WTC11 (cell line): ENCODE measurements around the gene ALCAM.

Experiments used
- ZNF138 ChIP-seq: sonication (generic); formaldehyde crosslinking; conservative IDR thresholded peaks from 2 replicates; pipeline ENCODE4 v1.8.1; 2022; ENCODE audit warnings: mild to moderate bottlenecking, moderate library complexity, missing genetic modification reagents
- TF ChIP-seq, protein P1 (sequence below): fragments of 200-600 bp; IDR thresholded peaks from 2 replicates; pipeline ENCODE4 v1.8.0; 2022; ENCODE audit warnings: antibody characterized with exemption

DNA sequence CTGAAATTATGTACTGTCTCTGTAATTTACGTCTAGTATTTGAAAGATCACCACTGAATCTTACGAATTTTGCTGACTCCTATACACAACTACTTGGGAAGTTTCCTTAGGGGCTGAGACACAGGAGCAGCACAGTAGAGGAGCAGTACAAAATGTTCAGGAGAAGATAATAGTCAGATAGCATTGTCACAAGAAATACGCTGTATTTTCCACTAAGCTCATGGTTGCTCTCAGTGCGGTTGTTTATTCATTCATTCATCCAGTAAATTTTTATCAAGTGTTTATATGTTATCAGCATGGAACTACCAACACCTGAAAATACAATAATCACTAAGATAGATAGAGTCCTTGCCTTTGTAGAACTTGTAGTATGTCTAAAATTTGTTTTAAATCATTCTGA lies 34.5 kb downstream of the ALCAM start:
- no peak for TF ChIP-seq ZNF138 (CRISPR knock-in tag)
- TF ChIP-seq, protein P1, sequence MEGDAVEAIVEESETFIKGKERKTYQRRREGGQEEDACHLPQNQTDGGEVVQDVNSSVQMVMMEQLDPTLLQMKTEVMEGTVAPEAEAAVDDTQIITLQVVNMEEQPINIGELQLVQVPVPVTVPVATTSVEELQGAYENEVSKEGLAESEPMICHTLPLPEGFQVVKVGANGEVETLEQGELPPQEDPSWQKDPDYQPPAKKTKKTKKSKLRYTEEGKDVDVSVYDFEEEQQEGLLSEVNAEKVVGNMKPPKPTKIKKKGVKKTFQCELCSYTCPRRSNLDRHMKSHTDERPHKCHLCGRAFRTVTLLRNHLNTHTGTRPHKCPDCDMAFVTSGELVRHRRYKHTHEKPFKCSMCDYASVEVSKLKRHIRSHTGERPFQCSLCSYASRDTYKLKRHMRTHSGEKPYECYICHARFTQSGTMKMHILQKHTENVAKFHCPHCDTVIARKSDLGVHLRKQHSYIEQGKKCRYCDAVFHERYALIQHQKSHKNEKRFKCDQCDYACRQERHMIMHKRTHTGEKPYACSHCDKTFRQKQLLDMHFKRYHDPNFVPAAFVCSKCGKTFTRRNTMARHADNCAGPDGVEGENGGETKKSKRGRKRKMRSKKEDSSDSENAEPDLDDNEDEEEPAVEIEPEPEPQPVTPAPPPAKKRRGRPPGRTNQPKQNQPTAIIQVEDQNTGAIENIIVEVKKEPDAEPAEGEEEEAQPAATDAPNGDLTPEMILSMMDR, result no peak
